NK-92 treated with Interleukin-12 subunit alpha and Interleukin-12 subunit beta, amount 100 ng/mL, for 24 hours (cell line): ENCODE measurements around the gene LLGL2.

ENCODE experiments used
- DNase-seq: peaks from one replicate; lab custom pipeline; 2025; lab: John Stamatoyannopoulos, UW

Gene LLGL2

GRCh38 chr17:75550139-75550465 lies 24.6 kb downstream of the LLGL2 start:
- DNase-seq, result no peak

- DNase-seq, result no peak
Measured at GRCh38 chr17:75551266-75551665, 25.8 kb downstream of the LLGL2 start.

GRCh38 chr17:75552425-75553294 lies 27.2 kb downstream of the LLGL2 start:
- DNase-seq, result no peak

GRCh38 chr17:75553295-75554110 lies 28.0 kb downstream of the LLGL2 start:
- no peak for DNase-seq

GRCh38 chr17:75555679-75556153 lies 30.2 kb downstream of the LLGL2 start:
- DNase-seq, result no peak

GRCh38 chr17:75557075-75557851 lies 31.8 kb downstream of the LLGL2 start:
- DNase-seq, result no peak

- no peak for DNase-seq
Measured at GRCh38 chr17:75557852-75558665, 32.6 kb downstream of the LLGL2 start.

- no peak for DNase-seq
Measured at GRCh38 chr17:75558666-75559530, 33.4 kb downstream of the LLGL2 start.

GRCh38 chr17:75559958-75560533 lies 34.5 kb downstream of the LLGL2 start:
- no peak for DNase-seq

GRCh38 chr17:75561927-75562603 lies 36.6 kb downstream of the LLGL2 start:
- no peak for DNase-seq

- no peak for DNase-seq
Measured at GRCh38 chr17:75563063-75563758, 37.7 kb downstream of the LLGL2 start.

GRCh38 chr17:75564195-75564594 lies 38.7 kb downstream of the LLGL2 start:
- DNase-seq, result no peak

GRCh38 chr17:75565066-75565465 lies 39.6 kb downstream of the LLGL2 start:
- DNase-seq, result no peak

GRCh38 chr17:75565618-75566017 lies 40.1 kb downstream of the LLGL2 start:
- no peak for DNase-seq

- no peak for DNase-seq
Measured at GRCh38 chr17:75566416-75566815, 40.9 kb downstream of the LLGL2 start.

- DNase-seq, result no peak
Measured at GRCh38 chr17:75566834-75567233, 41.3 kb downstream of the LLGL2 start.

GRCh38 chr17:75568412-75569255 lies 43.1 kb downstream of the LLGL2 start:
- no peak for DNase-seq
